ENCODE data around the gene SLC6A8.
A peak's percentile ranks its signal among the peaks of the same experiment; 100 is the strongest.
"Not testable (repeated sequence)": the region's sequence is repeated elsewhere in the genome, so short reads cannot be mapped to it uniquely, and the experiment has no call there.

The SLC6A8 gene

GRCh38 chrX:153672531-153673427 lies 14.9 kb upstream of the SLC6A8 start:
- DNase-seq = no peak

GRCh38 chrX:153673428-153674218 lies 14.1 kb upstream of the SLC6A8 start, which contains the start of gene PNCK:
Gene PNCK (minus strand): TSS chrX:153673813. CDS start chrX:153673076, 737 bp downstream.
- no peak for DNase-seq

- no peak for DNase-seq
Observed at GRCh38 chrX:153674219-153674851, 13.4 kb upstream of the SLC6A8 start.

GRCh38 chrX:153681175-153681574 lies 6.6 kb upstream of the SLC6A8 start:
- peak in 1 of 2 experiments; percentile 8 for DNase-seq

GRCh38 chrX:153683486-153683885 lies 4.2 kb upstream of the SLC6A8 start:
- DNase-seq = not testable (repeated sequence)

GRCh38 chrX:153684467-153685155 lies 3.1 kb upstream of the SLC6A8 start:
- DNase-seq = no peak

GRCh38 chrX:153685156-153685536 lies 2.6 kb upstream of the SLC6A8 start:
- no peak for DNase-seq

GRCh38 chrX:153685751-153686696 lies 1.7 kb upstream of the SLC6A8 start:
- no peak for DNase-seq

- DNase-seq = no peak
Observed at GRCh38 chrX:153686711-153687110, 1.0 kb upstream of the SLC6A8 start.

GRCh38 chrX:153688071-153688470 lies 345 bp downstream of the SLC6A8 start:
- no peak for DNase-seq

GRCh38 chrX:153688506-153688905 lies 780 bp downstream of the SLC6A8 start:
- DNase-seq = no peak

GRCh38 chrX:153688911-153689590 lies 1.3 kb downstream of the SLC6A8 start:
- DNase-seq = no peak

- DNase-seq = no peak
Observed at GRCh38 chrX:153689654-153690465, 2.1 kb downstream of the SLC6A8 start.

GRCh38 chrX:153690466-153690865 lies 2.7 kb downstream of the SLC6A8 start:
- DNase-seq = no peak

GRCh38 chrX:153691032-153691827 lies 3.5 kb downstream of the SLC6A8 start:
- DNase-seq = not testable (repeated sequence)

GRCh38 chrX:153692003-153692402 lies 4.3 kb downstream of the SLC6A8 start:
- no peak for DNase-seq

- no peak for DNase-seq
Observed at GRCh38 chrX:153692611-153693156, 5.0 kb downstream of the SLC6A8 start.

- DNase-seq = no peak
Observed at GRCh38 chrX:153693216-153694086, 5.7 kb downstream of the SLC6A8 start.
